Endothelial cell of umbilical vein (primary cell): Measurements from ENCODE around the gene CD38.

Experiments
- EZH2 ChIP-seq: IDR thresholded peaks from 2 replicates; pipeline ENCODE4 v1.6.1; 2012; ENCODE audit warnings: borderline replicate concordance, low read depth, mild to moderate bottlenecking, moderate library complexity, low read length, inconsistent platforms; ENCODE audit not compliant: severe bottlenecking
- GATA2 ChIP-seq: IDR thresholded peaks from 2 replicates; pipeline ENCODE4 v1.7.0; 2011; ENCODE audit warnings: low read depth, mild to moderate bottlenecking, moderate library complexity, mixed read lengths, low read length; ENCODE audit not compliant: insufficient read length, insufficient read depth
- MYC ChIP-seq: IDR thresholded peaks from one replicate; pipeline ENCODE4 v1.6.1; 2011; ENCODE audit warnings: mild to moderate bottlenecking, low read depth, low read length
- POLR2A ChIP-seq: IDR thresholded peaks from 2 replicates; pipeline ENCODE4 v1.6.1; 2012; ENCODE audit warnings: low read depth, mild to moderate bottlenecking, control low read depth, low read length
- POLR2AphosphoS5 ChIP-seq: IDR thresholded peaks from 2 replicates; pipeline ENCODE4 v1.6.1; 2012; ENCODE audit warnings: low read depth, mild to moderate bottlenecking, control low read depth, low read length, moderate library complexity; ENCODE audit not compliant: insufficient read depth
- TF ChIP-seq, protein P1 (sequence below), 2 donors: IDR thresholded peaks; 1 replicate in 1 of 2; 2 replicates in 1 of 2; pipeline ENCODE4 v1.5.1; 2011; ENCODE audit warnings: low read length in 2 of 2, mild to moderate bottlenecking in 2 of 2, moderate library complexity in 2 of 2, control low read depth in 1 of 2, inconsistent platforms in 1 of 2, low read depth in 1 of 2; ENCODE audit not compliant: insufficient read depth in 1 of 2; ENCODE audit errors: extremely low read depth in 1 of 2

DNA sequence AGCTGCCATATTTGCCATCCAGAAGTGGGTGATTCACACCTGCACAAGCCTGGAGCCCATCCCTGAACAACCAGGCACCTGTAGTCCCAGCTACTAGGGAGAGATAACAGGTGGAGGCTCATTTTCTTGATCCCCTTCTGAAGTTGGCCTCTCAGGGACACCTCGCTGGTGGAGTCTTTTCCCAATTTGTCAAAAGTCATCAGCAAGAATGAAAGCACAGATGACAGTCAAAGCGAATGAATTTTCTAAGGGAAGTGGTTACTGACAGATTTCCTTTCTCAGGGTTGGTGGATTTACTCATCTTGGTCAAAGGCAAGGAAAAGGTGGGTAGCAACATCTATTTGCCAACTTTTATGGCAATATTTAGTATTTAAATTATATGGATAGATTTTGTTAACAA lies 123.9 kb downstream of the CD38 start:
- no peak for TF ChIP-seq POLR2AphosphoS5
- TF ChIP-seq, protein P1, sequence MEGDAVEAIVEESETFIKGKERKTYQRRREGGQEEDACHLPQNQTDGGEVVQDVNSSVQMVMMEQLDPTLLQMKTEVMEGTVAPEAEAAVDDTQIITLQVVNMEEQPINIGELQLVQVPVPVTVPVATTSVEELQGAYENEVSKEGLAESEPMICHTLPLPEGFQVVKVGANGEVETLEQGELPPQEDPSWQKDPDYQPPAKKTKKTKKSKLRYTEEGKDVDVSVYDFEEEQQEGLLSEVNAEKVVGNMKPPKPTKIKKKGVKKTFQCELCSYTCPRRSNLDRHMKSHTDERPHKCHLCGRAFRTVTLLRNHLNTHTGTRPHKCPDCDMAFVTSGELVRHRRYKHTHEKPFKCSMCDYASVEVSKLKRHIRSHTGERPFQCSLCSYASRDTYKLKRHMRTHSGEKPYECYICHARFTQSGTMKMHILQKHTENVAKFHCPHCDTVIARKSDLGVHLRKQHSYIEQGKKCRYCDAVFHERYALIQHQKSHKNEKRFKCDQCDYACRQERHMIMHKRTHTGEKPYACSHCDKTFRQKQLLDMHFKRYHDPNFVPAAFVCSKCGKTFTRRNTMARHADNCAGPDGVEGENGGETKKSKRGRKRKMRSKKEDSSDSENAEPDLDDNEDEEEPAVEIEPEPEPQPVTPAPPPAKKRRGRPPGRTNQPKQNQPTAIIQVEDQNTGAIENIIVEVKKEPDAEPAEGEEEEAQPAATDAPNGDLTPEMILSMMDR (IDR thresholded peaks at IDR 0.05; ENCODE audit: extremely low read depth in 1 of 2, insufficient read depth in 1 of 2, low read depth in 1 of 2, low read length in 2 of 2): no peak
- no peak for TF ChIP-seq MYC
- TF ChIP-seq POLR2A: no peak
- TF ChIP-seq EZH2: no peak
- TF ChIP-seq GATA2: no peak
